CD4-positive, alpha-beta T cell treated with Interleukin-6 at 100 ng/mL for 8 hours (primary cell): Measurements from ENCODE around the gene CASP2.

Source experiments
- DNase-seq: peaks from one replicate; pipeline ENCODE4 v3.0.0-alpha.2; 2020; ENCODE audit warnings: mixed read lengths, low spot score

CASP2 gene

GRCh38 chr7:143287935-143288826, at the start of gene CASP2:
CASP2 (plus strand) TSS chr7:143288351; CDS start chr7:143288456, 105 bp downstream.
- peak; percentile 100 for DNase-seq

- DNase-seq, result no peak
These were observed 48.3 kb upstream of the CASP2 start for GRCh38 chr7:143239813-143240212.

GRCh38 chr7:143240291-143241168, 47.6 kb upstream of the CASP2 start:
- DNase-seq, result peak; percentile 79

- DNase-seq, result no peak
These were observed 45.8 kb upstream of the CASP2 start for GRCh38 chr7:143242306-143242705.

DNA sequence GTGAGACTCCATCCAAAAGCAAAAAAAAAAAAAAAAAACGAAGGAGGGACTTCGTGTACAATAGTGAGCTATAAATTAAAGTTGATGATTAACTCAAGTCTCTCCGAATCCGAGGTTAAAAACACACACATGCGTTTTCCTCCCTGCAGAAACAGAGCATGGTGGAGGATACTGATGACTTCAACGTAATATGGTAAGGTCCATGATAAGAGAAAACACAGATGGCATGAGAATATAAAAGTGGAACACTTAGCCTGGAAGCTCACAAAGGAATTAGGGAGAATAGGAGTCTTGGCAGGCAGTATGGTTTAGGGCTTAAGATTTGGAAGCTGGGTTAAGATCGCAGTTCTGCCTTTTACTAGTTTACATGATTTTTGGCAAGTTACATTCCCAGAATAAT, 45.0 kb upstream of the CASP2 start:
- DNase-seq, result no peak

- DNase-seq, result no peak
These were observed 44.5 kb upstream of the CASP2 start for GRCh38 chr7:143243614-143244013.

DNA sequence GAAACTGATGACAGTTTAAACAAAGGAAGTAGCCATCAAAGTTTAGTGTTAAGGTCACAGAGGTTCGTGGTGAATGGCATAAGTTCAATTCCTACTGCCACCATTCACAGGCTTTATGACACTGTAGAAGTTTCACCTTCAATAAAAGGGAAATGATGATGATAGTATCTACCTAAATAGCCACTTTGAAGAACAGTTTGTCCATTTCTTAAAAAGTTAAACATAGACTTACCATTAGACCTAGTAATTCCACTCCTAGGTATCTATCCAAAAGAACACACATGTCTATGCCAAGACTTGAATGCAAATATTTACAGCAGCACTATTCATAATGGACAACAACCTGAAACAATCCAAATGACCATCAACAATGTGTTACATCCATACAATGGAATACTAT, 43.8 kb upstream of the CASP2 start:
- no peak for DNase-seq

DNA sequence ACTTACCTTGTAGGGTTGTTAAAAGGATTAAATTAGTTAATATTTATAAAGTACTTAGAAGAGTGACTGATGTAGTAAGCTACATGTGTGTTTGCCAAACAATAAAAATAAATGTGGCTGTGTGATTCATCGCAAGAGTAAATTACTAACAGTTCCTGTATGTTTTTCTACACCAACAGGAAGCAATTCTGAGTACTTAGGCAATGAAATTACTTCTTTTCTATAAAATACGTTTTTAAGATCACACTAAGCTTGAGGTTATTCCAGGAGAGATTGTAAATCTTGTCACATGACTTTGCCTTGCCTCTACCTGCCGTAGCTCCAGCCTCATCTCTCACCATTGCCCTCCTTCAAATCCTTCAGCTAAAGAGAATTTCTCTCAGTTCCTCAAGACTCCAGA, 43.0 kb upstream of the CASP2 start:
- DNase-seq, result peak; percentile 19

GRCh38 chr7:143247372-143247771, 40.8 kb upstream of the CASP2 start:
- no peak for DNase-seq

- DNase-seq, result no peak
These were observed 39.3 kb upstream of the CASP2 start for GRCh38 chr7:143248761-143249354.

DNA sequence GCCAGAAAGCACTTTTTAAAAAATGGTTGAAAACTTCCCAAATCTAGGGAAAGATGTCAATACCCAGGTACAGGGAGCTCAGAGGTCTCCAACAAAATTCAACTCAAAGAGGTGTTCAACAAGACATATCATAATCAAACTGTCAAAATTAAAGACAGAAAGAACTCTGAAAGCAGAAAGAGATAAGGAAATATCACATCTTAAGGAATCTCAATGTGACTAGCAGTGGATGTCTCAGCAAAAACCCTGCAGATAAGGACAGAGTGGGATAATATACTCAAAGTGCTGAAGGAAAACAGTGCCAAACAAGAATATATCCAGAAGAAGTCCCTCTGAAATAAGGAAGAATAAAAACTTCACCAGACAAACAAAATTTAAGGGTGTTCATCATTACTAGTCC, 38.0 kb upstream of the CASP2 start:
- no peak for DNase-seq

DNA sequence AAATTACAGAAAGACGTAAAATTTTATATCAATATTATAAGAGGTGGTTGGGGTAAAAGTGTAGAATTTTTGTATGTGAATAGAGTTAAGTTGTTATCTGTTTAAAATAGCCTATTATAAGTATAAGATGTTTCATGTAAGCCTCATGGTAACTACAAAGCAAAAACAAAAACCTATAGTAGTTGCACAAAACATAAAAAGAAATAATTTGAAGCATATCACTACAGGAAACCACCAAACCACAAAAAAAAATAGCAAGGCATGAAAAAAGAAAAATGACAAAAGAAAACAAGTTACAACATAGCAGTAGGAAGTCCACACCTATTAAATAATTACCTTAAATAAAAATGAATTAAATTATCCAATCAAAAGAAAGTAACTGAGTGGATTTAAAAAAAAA, 37.3 kb upstream of the CASP2 start:
- peak; percentile 49 for DNase-seq

DNA sequence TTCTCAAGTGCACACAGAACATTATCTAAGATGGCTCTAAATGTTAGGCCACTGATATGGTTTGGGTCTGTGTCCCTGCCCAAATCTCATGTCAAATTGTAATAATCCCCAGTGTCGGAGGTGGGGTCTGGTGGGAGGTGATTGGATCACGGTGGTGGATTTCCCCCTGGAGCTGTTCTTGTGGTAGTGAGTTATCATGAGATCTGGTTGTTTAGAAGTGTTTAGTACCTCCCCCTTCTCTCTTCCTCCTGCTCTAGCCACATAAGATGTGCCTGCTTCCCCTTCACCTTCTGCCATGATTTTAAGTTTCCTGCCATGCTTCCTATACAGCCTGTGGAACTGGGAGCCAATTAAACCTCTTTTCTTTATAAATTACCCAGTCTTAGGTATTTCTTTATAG, 36.1 kb upstream of the CASP2 start:
- DNase-seq, result peak; percentile 30

DNA sequence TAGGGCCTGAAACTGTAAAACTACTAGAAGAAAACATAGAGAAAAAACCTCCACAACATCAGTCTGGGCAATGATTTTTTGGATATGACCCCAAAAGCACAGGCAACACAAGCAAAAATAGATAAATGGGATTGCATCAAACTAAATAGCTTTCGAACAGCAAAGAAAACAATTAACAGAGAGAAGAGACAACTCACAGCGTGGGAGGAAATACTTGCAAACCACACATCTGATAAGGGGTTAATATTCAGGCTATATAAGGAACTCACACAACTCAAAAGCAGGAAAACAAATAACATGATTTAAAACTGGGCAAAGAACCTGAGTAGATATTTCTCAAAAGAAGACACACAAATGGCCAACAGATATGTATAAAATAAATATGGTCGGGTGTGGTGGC, 32.6 kb upstream of the CASP2 start:
- DNase-seq, result no peak

- DNase-seq, result peak; percentile 7
These were observed 31.8 kb upstream of the CASP2 start for GRCh38 chr7:143256325-143256724.

DNA sequence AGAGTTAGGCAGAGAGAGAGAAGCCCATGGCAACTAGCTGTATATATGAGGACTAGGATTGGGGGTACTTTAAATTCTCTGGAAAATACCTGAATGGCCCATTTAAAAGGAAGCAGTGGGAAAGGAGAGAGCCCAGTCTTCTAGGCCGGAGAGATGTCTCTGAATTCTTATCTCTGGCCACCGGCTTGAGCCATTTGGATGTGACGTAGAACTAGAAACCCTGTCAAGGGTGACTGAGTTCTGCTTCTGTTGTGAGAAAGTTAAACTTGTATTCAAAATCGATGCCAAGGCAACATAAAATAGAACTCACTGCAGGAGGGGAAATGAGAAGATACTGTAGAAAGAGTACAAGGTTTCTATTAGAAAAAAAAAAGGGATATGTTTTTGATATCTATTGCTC, 31.2 kb upstream of the CASP2 start:
- no peak for DNase-seq

DNA sequence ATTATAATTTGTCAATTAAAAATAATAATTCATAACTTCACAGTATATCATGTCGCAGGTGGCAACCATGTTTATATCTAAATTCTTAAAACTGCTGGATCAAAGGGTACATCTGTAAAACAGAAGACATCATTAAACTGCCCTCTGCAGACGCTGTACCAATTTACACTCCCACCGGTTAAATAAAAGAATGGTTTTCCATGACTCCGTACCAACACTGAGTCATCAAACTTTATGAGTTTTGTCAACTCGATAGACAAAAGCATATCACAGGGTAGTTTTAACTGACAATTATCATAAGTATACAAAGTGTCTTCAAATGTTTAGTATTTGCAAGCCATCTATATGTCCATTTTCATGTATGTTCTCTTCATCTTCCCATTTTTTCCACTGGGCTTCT, 30.6 kb upstream of the CASP2 start:
- DNase-seq, result no peak

GRCh38 chr7:143258831-143259230, 29.3 kb upstream of the CASP2 start:
- DNase-seq, result peak; percentile 34

- no peak for DNase-seq
These were observed 28.4 kb upstream of the CASP2 start for GRCh38 chr7:143259765-143260164.

GRCh38 chr7:143261901-143262300, 26.2 kb upstream of the CASP2 start:
- no peak for DNase-seq

DNA sequence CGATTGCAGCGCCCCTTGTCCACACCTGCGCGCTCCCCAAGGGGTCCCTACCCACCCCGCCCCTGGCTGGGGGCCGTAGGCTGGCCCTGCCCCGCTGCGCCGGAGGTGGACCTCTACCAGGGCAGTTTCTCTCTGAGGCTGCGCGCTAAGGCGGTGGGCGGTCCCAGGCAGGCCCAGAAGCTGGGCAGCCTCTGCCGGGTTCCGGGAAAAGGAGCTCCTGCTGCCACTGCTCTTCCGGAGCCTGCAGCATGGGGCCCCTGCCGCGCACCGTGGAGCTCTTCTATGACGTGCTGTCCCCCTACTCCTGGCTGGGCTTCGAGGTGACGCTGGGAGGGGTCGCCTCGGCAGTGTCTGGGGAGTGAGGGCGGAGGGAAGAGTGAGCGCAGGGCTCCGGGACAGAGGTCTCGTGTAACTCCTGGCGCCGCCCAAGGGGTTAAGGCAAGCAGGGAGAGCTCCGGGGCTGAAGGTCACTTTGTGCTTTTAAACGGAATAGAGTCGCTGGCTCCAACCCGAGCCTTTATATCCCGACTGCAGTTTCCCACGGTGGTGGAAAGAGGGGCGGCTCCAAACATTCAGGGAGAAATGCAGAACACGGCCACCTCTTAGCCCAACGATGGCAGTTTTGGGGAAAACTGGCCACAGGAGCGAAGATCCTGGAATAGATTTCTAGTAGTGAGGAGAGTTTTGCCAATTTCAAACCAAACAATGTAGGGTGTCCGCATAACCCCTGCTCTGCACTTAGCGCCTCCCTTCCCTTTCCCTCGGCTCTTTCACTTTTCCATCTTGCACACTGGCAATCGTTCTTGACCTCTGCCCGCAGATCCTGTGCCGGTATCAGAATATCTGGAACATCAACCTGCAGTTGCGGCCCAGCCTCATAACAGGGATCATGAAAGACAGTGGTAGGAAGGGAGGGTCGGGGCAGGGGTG, 24.6 kb upstream of the CASP2 start, which contains the start of gene GSTK1:
TSS of gene GSTK1 (plus strand) at position 176 of the 930 bp plus-strand sequence. CDS start at position 249, 73 bp downstream.
- DNase-seq, result peak; percentile 83
